Esophagus muscularis mucosa (tissue), 4 donors: Measurements from ENCODE around the gene IRX2. TPM values are rescaled to one million over a fixed set of nuclear protein-coding genes. Genes with fewer than 3 reads are reported as not detected.

Experiments used
- DNase-seq: peaks from one replicate; pipeline ENCODE4 v3.0.0-alpha.2; 2017; ENCODE audit errors: extremely low spot score
- H3K27ac ChIP-seq, 4 donors: fragments of 200-600 bp; sonication (generic); replicated peaks in 1 of 4; 1 replicate in 3 of 4; 2 replicates in 1 of 4; pipeline ENCODE4 v1.5.1; 2016 to 2019; ENCODE audit warnings: mild to moderate bottlenecking in 1 of 4
- H3K27me3 ChIP-seq, 4 donors: fragments of 200-600 bp; sonication (generic); one replicate each; pipeline versions ENCODE4 v1.5.1 to v1.6.0; 2016 to 2019
- H3K36me3 ChIP-seq, 4 donors: fragments of 200-600 bp; sonication (generic); one replicate each; pipeline ENCODE4 v1.5.1; 2016 to 2019
- H3K4me1 ChIP-seq, 4 donors: fragments of 200-600 bp; sonication (generic); one replicate each; pipeline ENCODE4 v1.5.1; 2016 to 2019
- H3K4me3 ChIP-seq, 4 donors: fragments of 200-600 bp; sonication (generic); 1 replicate in 2 of 4; 2 replicates in 2 of 4; pipeline ENCODE4 v1.5.1; 2016 to 2019; ENCODE audit warnings: mild to moderate bottlenecking in 4 of 4, moderate library complexity in 1 of 4
- H3K9me3 ChIP-seq, 4 donors: fragments of 200-600 bp; sonication (generic); 1 replicate in 3 of 4; 2 replicates in 1 of 4; pipeline ENCODE4 v1.5.1; 2016 to 2019
- EP300 ChIP-seq: sonication (generic); formaldehyde crosslinking; IDR thresholded peaks from one replicate; pipeline ENCODE4 v1.6.1; 2017; ENCODE audit warnings: antibody characterized with exemption
- POLR2A ChIP-seq: fragments of 450-650 bp; IDR thresholded peaks from one replicate; pipeline ENCODE4 v1.6.1; 2017; ENCODE audit warnings: antibody characterized with exemption, moderate library complexity, mild to moderate bottlenecking, low read depth
- POLR2AphosphoS5 ChIP-seq, 2 donors: sonication (generic); formaldehyde crosslinking; IDR thresholded peaks; one replicate each; pipeline ENCODE4 v1.6.1; 2017; ENCODE audit warnings: antibody characterized with exemption in 2 of 2
- WGBS: methylation state at CpG from one replicate; pipeline ENCODE4 v1.1.5; 2018; 5-methylcytosine and 5-hydroxymethylcytosine counted together
- intact Hi-C: fragments of 100-400 bp; cut with DNase I; formaldehyde crosslinking; loops from one replicate; pipeline ENCODE4 v1.15.1; 2023
- total RNA-seq, 4 donors: library from RNA; depleted of rRNA; stranded (reverse); fragments of >200 nt; gene quantifications; one replicate each; pipeline versions ENCODE4 v1.1.0 to v1.2.1, GENCODE V29; 2016
- TF ChIP-seq, protein P1 (sequence below), 3 experiments: fragments of 200-600 bp in 2 of 3; fragments of 450-650 bp in 1 of 3; sonication (generic) in 2 of 3; IDR thresholded peaks; one replicate each; pipeline ENCODE4 v1.5.1; 2017 to 2019; ENCODE audit warnings: antibody characterized with exemption in 3 of 3, mild to moderate bottlenecking in 2 of 3, moderate library complexity in 1 of 3

IRX2 gene
- total RNA-seq, 4 donors from 2014 or later, result 0.17 to 0.26 TPM; not detected in 2

DNA sequence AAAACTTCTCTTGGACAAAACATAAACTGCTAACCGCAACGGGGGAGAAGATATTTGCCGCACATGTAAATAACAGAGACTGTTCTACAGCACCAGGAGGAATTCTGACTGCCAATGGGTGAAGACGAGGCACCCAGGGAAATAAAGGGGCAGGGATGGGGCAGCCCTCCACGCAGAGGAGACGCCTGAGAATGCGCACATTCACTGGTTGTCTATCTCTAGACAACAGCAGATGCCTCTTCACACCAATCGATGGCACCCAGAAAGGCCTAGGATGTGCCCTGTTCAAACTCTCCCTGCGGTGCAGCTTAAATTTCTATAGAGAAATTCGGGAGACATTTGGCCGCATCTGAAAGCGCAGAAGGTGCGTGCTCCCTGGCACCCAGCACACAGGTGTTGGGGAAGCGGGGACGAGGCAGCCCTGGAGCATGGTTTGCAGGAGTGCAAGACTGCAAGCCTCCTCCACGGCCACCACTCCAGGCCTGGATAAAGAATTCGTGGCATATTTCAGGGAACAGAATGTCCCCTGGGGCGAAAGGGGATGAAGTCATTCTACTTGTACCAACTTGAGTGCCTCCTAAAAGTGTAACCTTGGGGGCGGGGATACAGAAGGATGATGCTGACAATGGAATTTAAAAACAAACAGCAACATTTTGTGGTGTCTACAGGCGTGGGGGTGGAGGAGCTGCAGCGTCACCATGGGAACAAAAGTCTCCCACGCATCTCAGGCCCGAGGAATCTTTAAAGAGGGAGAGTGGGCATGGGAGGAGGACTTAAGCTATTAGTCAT lies 6.3 kb upstream of the IRX2 start:
- TF ChIP-seq EP300 (no peak), POLR2A (no peak), POLR2AphosphoS5 (IDR thresholded peaks at IDR 0.05) (no peak)
- TF ChIP-seq, protein P1, sequence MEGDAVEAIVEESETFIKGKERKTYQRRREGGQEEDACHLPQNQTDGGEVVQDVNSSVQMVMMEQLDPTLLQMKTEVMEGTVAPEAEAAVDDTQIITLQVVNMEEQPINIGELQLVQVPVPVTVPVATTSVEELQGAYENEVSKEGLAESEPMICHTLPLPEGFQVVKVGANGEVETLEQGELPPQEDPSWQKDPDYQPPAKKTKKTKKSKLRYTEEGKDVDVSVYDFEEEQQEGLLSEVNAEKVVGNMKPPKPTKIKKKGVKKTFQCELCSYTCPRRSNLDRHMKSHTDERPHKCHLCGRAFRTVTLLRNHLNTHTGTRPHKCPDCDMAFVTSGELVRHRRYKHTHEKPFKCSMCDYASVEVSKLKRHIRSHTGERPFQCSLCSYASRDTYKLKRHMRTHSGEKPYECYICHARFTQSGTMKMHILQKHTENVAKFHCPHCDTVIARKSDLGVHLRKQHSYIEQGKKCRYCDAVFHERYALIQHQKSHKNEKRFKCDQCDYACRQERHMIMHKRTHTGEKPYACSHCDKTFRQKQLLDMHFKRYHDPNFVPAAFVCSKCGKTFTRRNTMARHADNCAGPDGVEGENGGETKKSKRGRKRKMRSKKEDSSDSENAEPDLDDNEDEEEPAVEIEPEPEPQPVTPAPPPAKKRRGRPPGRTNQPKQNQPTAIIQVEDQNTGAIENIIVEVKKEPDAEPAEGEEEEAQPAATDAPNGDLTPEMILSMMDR (IDR thresholded peaks at IDR 0.05), result no peak
- intact Hi-C loops, result no loop called here
- H3K27me3 ChIP-seq, result peaks cover 0 to 97% (median 53%) of the 10 kb centered on the region in 4 donors

DNA sequence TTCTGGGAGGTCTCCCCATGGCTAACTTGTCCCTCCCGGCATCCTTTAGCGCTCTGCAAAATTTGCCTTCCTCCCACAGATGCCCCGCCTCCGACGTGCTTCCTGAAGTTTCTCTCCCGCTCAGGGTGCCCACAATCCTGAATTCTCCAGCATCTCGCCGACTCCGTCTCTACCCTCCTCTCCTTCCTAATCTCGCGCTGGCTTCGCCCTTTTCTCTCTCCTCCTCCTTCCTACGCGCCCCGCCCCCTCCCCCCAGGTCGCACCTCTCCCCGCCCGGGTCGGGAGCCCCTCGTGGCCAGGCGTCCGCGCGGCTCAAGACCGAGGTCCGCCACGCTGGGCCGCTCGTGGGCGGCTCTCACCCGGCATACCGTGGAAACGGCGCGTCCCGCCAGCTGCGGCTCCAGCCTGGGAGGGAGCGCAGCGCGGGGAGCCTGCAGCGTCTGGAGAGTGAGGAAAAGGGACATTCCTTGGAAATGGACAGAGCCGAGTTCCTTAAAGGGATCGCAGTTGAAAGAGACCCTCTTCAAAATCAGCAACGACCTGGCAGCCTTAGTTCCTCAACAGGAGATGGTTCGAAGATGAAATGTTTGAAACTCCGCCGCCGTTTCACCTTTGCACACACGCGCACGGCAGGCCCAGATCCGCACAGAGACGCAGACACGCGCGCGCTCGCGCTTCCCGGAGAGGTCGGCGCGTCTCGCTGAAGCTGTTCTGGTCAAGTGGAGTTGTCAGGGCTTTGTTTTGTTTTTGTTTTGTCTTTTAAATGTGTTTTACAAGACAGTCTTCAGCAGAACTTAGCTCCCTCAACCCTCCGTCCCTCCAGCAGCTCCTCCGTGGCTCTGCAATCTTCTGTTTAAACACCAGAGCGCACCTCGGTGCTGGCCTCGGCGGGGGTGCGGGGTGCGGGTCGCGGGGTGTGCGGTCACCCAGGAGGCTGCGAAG lies 5.0 kb upstream of the IRX2 start:
- peaks cover 0 to 98% (median 62%) of the 10 kb centered on the region in 4 donors for H3K27me3 ChIP-seq
- DNase-seq, result peak; percentile 68
- no peaks in the 10 kb centered on the region for H3K36me3 ChIP-seq
- TF ChIP-seq POLR2AphosphoS5 (IDR thresholded peaks at IDR 0.05) (no peak), EP300 (no peak), POLR2A (no peak)
- TF ChIP-seq, protein P1 (IDR thresholded peaks at IDR 0.05), result no peak
- intact Hi-C loops, result no loop called here
- H3K27ac ChIP-seq, result no peak overlapping the region
- H3K4me3 ChIP-seq, result peak overlapping the region; percentile 25 to 46 (median 34)
- H3K4me1 ChIP-seq, result peaks cover 22 to 57% (median 50%) of the 10 kb centered on the region in 4 donors
- no peaks in the 10 kb centered on the region for H3K9me3 ChIP-seq
- 3% methylated on average over 50 of the region's 76 CpGs for WGBS

More for the DNA sequence above, 6.3 kb upstream of the IRX2 start:
- Histone ChIP-seq H3K4me1 (peaks cover 22 to 44% (median 37%) of the 10 kb centered on the region in 4 donors), H3K36me3 (no peaks in the 10 kb centered on the region), H3K27ac (no peak overlapping the region), H3K9me3 (no peaks in the 10 kb centered on the region), H3K4me3 (no peak overlapping the region)
- DNase-seq, result peak; percentile 72
- 13% methylated on average over 21 of the region's 23 CpGs for WGBS

DNA sequence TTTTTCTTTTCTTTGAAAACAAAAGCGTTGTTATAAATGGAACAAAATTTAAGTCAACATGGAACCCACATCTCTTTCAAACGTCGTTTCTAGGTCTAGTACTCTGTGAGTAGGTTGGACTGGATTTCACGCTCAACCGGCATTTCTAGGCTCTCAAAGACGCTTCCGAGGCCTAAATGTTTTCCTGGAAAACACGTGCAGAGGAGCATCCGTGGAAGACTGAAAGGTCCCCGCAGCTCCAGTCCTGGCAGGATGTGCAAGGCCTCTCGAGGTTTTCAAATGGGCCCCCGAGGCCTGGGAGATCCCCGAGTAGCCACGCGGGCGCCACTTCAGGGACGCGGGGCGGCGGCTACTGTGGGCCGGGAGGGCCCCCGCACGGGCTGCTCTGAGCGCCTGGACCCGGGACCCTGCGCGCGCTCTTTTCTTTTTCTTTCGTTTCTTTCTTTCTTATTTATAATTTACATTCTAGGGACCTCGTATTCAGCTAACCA lies 4.2 kb upstream of the IRX2 start:
- Histone ChIP-seq H3K27me3 (peaks cover 0 to 98% (median 62%) of the 10 kb centered on the region in 4 donors), H3K36me3 (no peaks in the 10 kb centered on the region), H3K4me3 (peak overlapping the region; percentile 25 to 46 (median 34)), H3K9me3 (no peaks in the 10 kb centered on the region), H3K27ac (no peak overlapping the region), H3K4me1 (peaks cover 22 to 62% (median 55%) of the 10 kb centered on the region in 4 donors)
- intact Hi-C loops, result no loop called here
- 7% methylated on average over 18 of the region's 30 CpGs for WGBS
- DNase-seq, result peak; percentile 75
- TF ChIP-seq, protein P1 (IDR thresholded peaks at IDR 0.05), result no peak
- TF ChIP-seq POLR2A, result no peak
- TF ChIP-seq EP300, result no peak
- no peak for TF ChIP-seq POLR2AphosphoS5 (IDR thresholded peaks at IDR 0.05)

DNA sequence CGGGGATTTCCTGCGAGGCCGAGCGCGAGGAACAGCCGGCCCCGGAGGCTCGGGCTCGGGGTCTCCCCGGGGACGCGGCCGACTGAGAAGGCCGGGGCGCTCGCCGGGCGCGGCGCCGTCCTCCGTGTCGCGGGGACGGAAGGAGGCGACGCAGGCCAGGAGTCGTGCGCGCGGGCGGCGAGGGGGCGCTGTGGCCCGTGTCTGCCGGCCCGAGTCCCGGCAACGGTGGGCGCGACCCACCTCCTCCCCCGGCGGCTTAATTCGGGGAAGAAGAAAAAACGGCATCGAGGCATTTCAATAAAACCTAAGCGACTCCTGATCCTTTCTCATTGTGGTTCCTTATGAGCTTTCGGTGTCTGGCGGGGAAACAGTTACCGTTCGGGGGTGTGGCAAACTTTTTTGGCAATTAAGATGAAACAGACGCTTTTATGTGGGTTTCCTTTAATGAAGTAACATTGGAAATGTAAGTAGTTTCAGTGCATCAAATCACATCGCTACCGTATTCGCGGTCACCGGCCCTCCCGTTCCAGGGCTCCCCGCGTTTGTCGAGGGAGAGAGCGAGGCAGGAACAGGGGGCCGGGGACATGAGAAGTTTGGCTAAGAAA lies 3.7 kb upstream of the IRX2 start:
- peak; percentile 55 for DNase-seq
- intact Hi-C loops, result no loop called here
- Histone ChIP-seq H3K36me3 (no peaks in the 10 kb centered on the region), H3K9me3 (no peaks in the 10 kb centered on the region), H3K27me3 (peaks cover 0 to 98% (median 65%) of the 10 kb centered on the region in 4 donors), H3K4me3 (peak overlapping the region in 2 of 4 donors; percentile 23 to 36), H3K27ac (no peak overlapping the region), H3K4me1 (peaks cover 26 to 68% (median 61%) of the 10 kb centered on the region in 4 donors)
- 7% methylated on average over 48 of the region's 63 CpGs for WGBS
- TF ChIP-seq EP300, result no peak
- TF ChIP-seq POLR2AphosphoS5 (IDR thresholded peaks at IDR 0.05), result no peak
- TF ChIP-seq, protein P1 (IDR thresholded peaks at IDR 0.05), result no peak
- no peak for TF ChIP-seq POLR2A
